ENCODE results near the gene KIAA1755. TPM values are rescaled to one million over a fixed set of nuclear protein-coding genes. Genes with fewer than 3 reads are reported as not detected.

KIAA1755 gene
- total and polyA plus RNA-seq, 10 of the 15 experiments (the other 5 are each of a cell fraction or from before 2014, with no cell fraction given), result not detected

DNA sequence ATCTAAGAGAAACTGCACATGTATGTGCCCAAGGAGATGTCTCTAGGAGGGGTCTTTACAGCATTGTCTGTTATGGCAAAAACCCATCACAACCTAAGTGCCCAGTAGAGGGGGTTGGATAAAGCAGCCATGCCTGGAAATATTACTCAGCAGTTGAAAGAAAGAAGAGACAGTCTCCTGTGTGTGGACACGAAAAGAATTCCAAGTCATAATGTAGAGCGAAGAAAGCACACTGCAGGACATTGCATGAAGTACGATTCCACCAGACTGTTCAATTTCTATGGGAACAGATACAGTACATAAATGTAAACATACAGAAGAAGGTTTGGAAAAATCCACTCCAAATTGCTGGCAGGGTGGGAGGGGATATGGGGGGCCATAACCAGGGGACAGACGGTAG is 88.1 kb downstream of the KIAA1755 start:
- no peaks in the 10 kb centered on the region for H3K79me2 ChIP-seq (ENCODE audit: control insufficient read depth, insufficient read depth, low read length)
- in situ Hi-C loops (cut with MboI) (loop anchor here (25.0 kb wide), 1 partner anchor 110 kb away; no protein-coding TSS in a partner anchor), intact Hi-C loops (cut with micrococcal nuclease; ENCODE audit: unreplicated experiment) (no loop called here)
- ChIA-PET POLR2A (no interaction called here), RAD21 (ENCODE audit: unreplicated experiment) (interaction anchor here (1.1 to 1.4 kb wide), 2 partner anchors 47 to 59 kb away, joined by 3 read pairs; no protein-coding TSS in a partner anchor), CTCF (interaction anchor here (1.1 to 3.2 kb wide), 3 partner anchors 48 to 114 kb away, joined by 5 to 20 read pairs (median 9); no protein-coding TSS in a partner anchor), SMC1A (ENCODE audit: uncharacterized antibody, unreplicated experiment) (interaction anchor here (0.6 to 2.0 kb wide), 2 partner anchors 44 to 49 kb away, joined by 3 to 8 read pairs; no protein-coding TSS in a partner anchor)
- H3K4me1 ChIP-seq (ENCODE audit: control insufficient read depth, insufficient read depth, low read length), result peaks cover 14% of the 10 kb centered on the region
- 56% methylated on average over 4 of the region's 4 CpGs for WGBS (ENCODE audit: insufficient coverage, insufficient replicate concordance, low lambda C conversion rate, missing lambda C conversion rate)
- TF ChIP-seq, protein P1, sequence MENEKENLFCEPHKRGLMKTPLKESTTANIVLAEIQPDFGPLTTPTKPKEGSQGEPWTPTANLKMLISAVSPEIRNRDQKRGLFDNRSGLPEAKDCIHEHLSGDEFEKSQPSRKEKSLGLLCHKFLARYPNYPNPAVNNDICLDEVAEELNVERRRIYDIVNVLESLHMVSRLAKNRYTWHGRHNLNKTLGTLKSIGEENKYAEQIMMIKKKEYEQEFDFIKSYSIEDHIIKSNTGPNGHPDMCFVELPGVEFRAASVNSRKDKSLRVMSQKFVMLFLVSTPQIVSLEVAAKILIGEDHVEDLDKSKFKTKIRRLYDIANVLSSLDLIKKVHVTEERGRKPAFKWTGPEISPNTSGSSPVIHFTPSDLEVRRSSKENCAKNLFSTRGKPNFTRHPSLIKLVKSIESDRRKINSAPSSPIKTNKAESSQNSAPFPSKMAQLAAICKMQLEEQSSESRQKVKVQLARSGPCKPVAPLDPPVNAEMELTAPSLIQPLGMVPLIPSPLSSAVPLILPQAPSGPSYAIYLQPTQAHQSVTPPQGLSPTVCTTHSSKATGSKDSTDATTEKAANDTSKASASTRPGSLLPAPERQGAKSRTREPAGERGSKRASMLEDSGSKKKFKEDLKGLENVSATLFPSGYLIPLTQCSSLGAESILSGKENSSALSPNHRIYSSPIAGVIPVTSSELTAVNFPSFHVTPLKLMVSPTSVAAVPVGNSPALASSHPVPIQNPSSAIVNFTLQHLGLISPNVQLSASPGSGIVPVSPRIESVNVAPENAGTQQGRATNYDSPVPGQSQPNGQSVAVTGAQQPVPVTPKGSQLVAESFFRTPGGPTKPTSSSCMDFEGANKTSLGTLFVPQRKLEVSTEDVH (IDR thresholded peaks at IDR 0.05; ENCODE audit: low read depth, partially characterized antibody), result no peak
- TF ChIP-seq IRF3 (IDR thresholded peaks at IDR 0.05), result no peak
- TF ChIP-seq E4F1 (IDR thresholded peaks at IDR 0.05; ENCODE audit: borderline replicate concordance, partially characterized antibody), result no peak
- TF ChIP-seq KDM1A (IDR thresholded peaks at IDR 0.05; ENCODE audit: borderline replicate concordance), result no peak
- TF ChIP-seq ZNF384 (IDR thresholded peaks at IDR 0.05; ENCODE audit: borderline replicate concordance, low read depth, low read length), result no peak
- TF ChIP-seq ZSCAN29 (IDR thresholded peaks at IDR 0.05), result no peak
- no peak for TF ChIP-seq POLR2A (IDR thresholded peaks at IDR 0.05; ENCODE audit: low read depth, low read length)
- TF ChIP-seq RUNX3 (IDR thresholded peaks at IDR 0.05; ENCODE audit: low read length), result no peak
- TF ChIP-seq CUX1 (IDR thresholded peaks at IDR 0.05; ENCODE audit: insufficient replicate concordance, low read depth, low read length), result no peak
- TF ChIP-seq NFXL1 (IDR thresholded peaks at IDR 0.05; ENCODE audit: borderline replicate concordance), result no peak
- TF ChIP-seq TCF7 (IDR thresholded peaks at IDR 0.05; ENCODE audit: borderline replicate concordance), result no peak
- no peak for TF ChIP-seq CBX5 (IDR thresholded peaks at IDR 0.05; ENCODE audit: low read depth)
- TF ChIP-seq GATAD2B (conservative IDR thresholded peaks at IDR 0.05; ENCODE audit: low read depth), result no peak
- H3K9me3 ChIP-seq (replicated peaks; ENCODE audit: control insufficient read depth, insufficient read depth, low read length), result no peaks in the 10 kb centered on the region; the same call in 2 of the 3 replicates
- DNase-seq (ENCODE audit: low read depth, low spot score), result no peak
- no peak overlapping the region for H3K9ac ChIP-seq (ENCODE audit: control insufficient read depth, insufficient read depth, low read length)
- ATAC-seq, result no peak
- H3K36me3 ChIP-seq (ENCODE audit: control insufficient read depth in 2 of 2, insufficient read depth in 2 of 2, low read length in 1 of 2), result no peaks in the 10 kb centered on the region
- H2AFZ ChIP-seq (ENCODE audit: control insufficient read depth, low read depth, low read length), result no peak overlapping the region
- no peak overlapping the region for H3K4me2 ChIP-seq (ENCODE audit: control insufficient read depth, insufficient read depth)
- H3K4me3 ChIP-seq, result no peak overlapping the region
- BruUV-seq (replicated peaks), result no TSS peak
- no peak for FAIRE-seq
- H4K20me1 ChIP-seq (ENCODE audit: control insufficient read depth, insufficient read depth), result no peaks in the 10 kb centered on the region
- H3K27ac ChIP-seq (ENCODE audit: control insufficient read depth, insufficient read depth), result no peak overlapping the region
- H3K27me3 ChIP-seq (replicated peaks in 1 of 2; ENCODE audit: control insufficient read depth in 2 of 2, insufficient read depth in 2 of 2, low read length in 1 of 2), result no peaks in the 10 kb centered on the region; a peak in 1 of 4 replicates

All from GM12878 (cell line).